Omental fat pad (tissue), 4 donors: ENCODE measurements around the gene CTAGE1. TPM values are rescaled to one million over a fixed set of nuclear protein-coding genes. Genes with fewer than 3 reads are reported as not detected.

ENCODE experiments used
- ATAC-seq: fragments of 150-250 bp; one replicate; pipeline ENCODE4 v1.9.1; 2016; ENCODE audit warnings: mild to moderate bottlenecking, moderate library complexity; ENCODE audit not compliant: low FRiP score
- DNase-seq: peaks from one replicate; pipeline ENCODE4 v3.0.0-alpha.2; 2019; ENCODE audit warnings: low spot score
- total RNA-seq, 4 donors: library from RNA; depleted of rRNA; stranded (reverse); fragments of >200 nt; gene quantifications; one replicate each; pipeline ENCODE4 v1.1.0, GENCODE V29; 2016
- TF ChIP-seq, protein P1 (sequence below), 3 donors: fragments of 450-650 bp; IDR thresholded peaks; one replicate each; pipeline ENCODE4 v1.5.1; 2016 to 2017; ENCODE audit warnings: antibody characterized with exemption in 3 of 3, mild to moderate bottlenecking in 3 of 3, moderate library complexity in 2 of 3

Gene CTAGE1
- total RNA-seq, 4 donors from 2014 or later, result not detected

DNA sequence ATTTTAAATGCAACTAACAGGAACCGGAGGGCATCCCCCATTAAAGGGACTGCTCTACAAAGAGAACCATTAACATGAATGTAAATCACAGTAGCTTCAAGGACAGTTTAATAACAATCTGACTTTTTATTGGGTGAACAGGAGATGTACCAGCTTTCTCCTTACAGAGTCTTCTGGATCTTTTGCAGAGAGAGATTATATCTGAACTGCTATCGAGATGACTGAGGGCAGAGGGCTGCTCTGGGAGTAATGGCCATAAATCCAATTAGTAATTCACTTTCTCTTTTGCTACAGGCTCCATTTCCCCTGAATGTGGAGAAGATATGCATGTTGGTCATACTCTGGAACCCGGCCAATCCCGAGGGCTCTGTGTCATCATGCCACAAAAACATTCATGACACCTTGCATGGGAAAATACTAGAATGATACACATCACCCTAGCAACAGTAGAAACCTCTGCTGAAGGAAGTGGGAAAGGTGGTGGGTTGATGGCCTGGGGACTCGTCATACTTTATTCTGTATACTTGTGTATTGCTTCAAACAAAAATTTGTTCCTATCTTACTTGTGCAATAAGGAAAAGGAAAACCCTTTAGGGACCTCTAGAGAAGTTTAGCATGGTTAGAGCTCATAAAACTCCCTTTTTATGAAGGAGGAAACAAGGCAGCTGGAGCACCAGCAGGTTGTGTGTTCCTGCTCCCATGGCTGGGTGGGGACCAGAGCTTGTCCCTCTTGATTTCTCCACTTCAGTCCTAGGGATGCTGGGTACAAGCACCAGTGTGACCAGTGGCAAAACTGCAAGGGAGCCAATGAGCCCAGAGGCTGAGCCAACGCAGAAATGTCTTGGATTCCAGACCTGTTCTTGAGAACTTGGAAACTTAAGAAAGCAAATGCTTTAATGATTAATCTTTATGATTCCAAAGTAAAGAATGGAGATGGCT, 26.0 kb downstream of the CTAGE1 start:
- TF ChIP-seq, protein P1, sequence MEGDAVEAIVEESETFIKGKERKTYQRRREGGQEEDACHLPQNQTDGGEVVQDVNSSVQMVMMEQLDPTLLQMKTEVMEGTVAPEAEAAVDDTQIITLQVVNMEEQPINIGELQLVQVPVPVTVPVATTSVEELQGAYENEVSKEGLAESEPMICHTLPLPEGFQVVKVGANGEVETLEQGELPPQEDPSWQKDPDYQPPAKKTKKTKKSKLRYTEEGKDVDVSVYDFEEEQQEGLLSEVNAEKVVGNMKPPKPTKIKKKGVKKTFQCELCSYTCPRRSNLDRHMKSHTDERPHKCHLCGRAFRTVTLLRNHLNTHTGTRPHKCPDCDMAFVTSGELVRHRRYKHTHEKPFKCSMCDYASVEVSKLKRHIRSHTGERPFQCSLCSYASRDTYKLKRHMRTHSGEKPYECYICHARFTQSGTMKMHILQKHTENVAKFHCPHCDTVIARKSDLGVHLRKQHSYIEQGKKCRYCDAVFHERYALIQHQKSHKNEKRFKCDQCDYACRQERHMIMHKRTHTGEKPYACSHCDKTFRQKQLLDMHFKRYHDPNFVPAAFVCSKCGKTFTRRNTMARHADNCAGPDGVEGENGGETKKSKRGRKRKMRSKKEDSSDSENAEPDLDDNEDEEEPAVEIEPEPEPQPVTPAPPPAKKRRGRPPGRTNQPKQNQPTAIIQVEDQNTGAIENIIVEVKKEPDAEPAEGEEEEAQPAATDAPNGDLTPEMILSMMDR (IDR thresholded peaks at IDR 0.05), result no peak
- no peak for ATAC-seq
- peak; percentile 33 for DNase-seq

DNA sequence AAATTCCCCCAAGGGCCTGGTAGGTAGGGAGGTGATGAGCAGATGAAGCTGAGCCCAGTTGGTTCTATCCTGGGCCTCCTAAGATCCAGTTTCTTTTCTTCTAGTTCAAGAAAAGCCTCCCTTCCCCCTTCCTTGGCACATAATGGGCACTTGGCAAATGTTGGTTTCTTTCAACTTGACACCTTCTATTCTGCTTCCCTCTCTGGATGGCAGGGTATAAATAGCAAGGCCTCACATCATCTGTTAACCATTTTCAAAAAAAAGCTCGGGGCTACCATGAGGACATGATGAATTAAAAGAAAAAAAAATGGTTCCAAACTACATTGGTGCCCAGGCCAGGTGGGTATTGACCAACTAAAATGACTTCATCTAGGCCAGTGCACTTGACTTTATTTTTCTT, 29.9 kb downstream of the CTAGE1 start:
- no peak for ATAC-seq
- TF ChIP-seq, protein P1 (IDR thresholded peaks at IDR 0.05), result no peak
- no peak for DNase-seq

DNA sequence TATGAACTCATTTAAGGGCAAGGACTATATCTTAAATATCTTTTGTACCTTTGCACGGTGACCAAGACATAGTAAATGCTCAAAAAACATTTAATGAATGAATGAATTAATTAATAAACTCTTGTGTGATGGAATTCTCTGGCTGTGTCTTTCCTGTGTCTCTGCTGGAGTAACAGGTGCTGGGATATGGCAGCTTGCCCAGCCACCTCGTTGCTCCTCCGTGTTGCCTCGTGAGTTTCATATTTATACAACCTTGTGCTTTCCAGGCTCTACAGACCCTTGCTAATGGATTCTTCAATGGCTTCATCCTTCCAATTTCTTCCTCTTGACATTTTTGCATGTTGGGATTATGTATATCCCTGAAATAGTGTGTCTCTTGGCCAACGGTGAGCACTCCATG, 30.4 kb downstream of the CTAGE1 start:
- ATAC-seq (no peak), DNase-seq (no peak)
- TF ChIP-seq, protein P1 (IDR thresholded peaks at IDR 0.05), result no peak

DNA sequence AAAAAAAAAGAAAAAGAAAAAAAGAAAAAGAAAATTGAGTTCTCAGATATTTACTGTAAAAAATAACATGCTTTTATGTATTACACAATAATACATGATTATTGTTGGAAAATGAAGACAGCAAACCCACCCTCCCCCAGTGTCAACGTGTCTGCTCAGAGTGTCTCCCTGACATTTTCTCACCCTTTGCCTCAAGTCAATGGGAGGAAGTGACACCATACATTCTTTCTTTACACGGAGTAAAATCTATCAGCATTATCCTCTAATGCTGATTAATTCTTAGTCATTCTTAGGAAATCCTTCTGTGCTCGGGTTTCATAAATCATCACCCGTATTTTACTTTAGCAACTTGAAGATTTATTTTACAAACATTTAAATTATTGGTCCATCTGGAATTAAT, 32.0 kb downstream of the CTAGE1 start:
- TF ChIP-seq, protein P1 (IDR thresholded peaks at IDR 0.05), result no peak
- peak; percentile 87 for ATAC-seq
- DNase-seq, result no peak

DNA sequence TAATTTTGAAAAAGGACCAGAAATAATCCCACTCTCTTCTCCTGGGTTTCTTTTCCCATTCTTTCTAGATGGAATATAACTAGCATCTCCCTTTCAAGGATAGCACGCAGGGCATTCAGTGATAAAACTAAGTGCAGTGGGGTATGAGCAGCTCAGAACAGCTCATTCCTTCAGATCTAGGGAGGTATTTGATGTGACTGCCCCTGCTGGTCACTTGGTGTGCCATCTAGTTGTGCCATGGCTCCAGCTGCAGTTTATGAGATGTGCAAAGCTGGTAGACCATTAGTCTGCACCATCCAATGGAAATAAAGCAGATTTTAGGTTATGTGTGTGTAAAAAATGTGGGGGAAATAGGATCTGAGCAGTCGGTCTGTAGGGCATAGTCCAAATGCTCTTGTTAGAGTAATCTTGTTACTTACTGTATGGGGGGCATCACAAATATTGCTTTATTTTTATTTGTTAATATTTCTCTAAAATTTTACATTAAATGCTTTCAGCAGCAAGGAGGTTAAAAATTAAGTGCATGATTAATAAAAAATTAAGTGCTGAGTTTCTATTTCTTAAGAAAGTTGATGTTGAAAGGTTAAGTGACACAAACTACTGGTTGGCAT, 38.9 kb downstream of the CTAGE1 start:
- DNase-seq (no peak), ATAC-seq (no peak)
- TF ChIP-seq, protein P1 (IDR thresholded peaks at IDR 0.05), result no peak

DNA sequence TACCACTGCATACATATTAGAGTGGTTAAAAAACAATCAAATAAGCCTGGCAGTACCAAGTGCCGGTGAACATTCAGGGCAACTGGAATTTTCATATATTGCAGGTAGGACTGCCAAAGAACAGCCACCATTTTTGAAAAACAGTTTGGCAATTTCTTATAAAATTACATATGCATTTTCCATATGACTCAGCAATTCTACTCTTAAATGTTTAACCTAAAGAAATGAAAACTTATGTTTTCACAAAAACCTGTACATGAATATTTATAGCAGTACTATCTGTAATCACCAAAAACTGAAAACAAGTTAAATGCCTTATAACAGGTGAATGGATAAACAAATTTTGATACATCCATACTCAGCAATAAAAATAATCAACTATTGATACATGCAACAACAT, 39.9 kb downstream of the CTAGE1 start:
- DNase-seq, result no peak
- no peak for ATAC-seq
- TF ChIP-seq, protein P1 (IDR thresholded peaks at IDR 0.05), result no peak
